ENCODE data around the gene HINT2.
A peak's percentile ranks its signal among the peaks of the same experiment; 100 is the strongest.

Gene HINT2

DNA sequence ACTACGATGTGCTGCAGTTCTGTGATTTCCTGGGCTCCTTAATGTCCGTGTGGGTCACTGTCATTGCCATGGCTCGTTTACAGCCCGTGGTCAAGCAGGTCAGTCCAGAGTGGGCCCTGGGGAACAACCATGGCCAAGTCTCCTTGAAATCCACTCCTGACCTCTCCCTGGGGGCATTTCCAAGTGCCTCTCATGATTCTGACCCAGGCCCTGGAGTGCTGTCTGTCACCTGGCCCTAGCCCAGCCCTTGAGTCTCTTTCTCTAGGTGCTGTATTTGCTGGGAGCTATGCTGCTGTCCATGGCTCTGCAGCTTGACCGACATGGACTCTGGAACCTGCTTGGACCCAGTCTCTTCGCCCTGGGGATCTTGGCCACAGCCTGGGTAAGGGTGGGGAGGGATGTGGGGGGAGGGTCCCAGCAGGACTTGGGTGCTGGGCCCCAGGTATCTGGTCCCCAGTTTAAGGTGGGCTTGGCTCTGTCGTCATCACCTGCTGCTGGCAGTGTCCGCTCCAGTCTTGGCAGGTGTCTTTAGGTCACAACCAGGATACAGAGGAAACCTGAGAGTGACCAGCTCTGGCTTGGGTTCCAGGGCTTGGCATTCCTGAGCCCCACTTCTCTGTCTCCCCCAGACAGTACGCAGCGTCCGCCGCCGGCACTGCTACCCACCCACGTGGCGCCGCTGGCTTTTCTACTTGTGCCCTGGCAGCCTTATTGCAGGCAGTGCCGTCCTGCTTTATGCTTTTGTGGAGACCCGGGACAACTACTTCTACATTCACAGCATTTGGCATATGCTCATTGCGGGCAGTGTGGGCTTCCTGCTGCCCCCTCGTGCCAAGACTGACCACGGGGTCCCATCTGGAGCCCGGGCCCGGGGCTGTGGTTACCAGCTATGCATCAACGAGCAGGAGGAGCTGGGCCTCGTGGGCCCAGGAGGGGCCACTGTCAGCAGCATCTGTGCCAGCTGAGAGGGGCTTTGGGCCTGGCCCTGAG lies 38.3 kb upstream of the HINT2 start:
- TF ChIP-seq, protein P1, sequence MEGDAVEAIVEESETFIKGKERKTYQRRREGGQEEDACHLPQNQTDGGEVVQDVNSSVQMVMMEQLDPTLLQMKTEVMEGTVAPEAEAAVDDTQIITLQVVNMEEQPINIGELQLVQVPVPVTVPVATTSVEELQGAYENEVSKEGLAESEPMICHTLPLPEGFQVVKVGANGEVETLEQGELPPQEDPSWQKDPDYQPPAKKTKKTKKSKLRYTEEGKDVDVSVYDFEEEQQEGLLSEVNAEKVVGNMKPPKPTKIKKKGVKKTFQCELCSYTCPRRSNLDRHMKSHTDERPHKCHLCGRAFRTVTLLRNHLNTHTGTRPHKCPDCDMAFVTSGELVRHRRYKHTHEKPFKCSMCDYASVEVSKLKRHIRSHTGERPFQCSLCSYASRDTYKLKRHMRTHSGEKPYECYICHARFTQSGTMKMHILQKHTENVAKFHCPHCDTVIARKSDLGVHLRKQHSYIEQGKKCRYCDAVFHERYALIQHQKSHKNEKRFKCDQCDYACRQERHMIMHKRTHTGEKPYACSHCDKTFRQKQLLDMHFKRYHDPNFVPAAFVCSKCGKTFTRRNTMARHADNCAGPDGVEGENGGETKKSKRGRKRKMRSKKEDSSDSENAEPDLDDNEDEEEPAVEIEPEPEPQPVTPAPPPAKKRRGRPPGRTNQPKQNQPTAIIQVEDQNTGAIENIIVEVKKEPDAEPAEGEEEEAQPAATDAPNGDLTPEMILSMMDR (IDR thresholded peaks at IDR 0.05; ENCODE audit: low read depth, low read length, missing control alignments), result no peak
- Histone ChIP-seq H3K36me3 (replicated peaks) (no peaks in the 10 kb centered on the region), H3K4me3 (ENCODE audit: low read depth, low read length) (no peak overlapping the region), H3K27ac (no peak overlapping the region), H3K27me3 (replicated peaks) (no peaks in the 10 kb centered on the region)
- in situ Hi-C loops (cut with HindIII; ENCODE audit: low pct_ligation_motif_present, low sequenced_read_pairs), result no loop called here
- DNase-seq, result no peak

DNA sequence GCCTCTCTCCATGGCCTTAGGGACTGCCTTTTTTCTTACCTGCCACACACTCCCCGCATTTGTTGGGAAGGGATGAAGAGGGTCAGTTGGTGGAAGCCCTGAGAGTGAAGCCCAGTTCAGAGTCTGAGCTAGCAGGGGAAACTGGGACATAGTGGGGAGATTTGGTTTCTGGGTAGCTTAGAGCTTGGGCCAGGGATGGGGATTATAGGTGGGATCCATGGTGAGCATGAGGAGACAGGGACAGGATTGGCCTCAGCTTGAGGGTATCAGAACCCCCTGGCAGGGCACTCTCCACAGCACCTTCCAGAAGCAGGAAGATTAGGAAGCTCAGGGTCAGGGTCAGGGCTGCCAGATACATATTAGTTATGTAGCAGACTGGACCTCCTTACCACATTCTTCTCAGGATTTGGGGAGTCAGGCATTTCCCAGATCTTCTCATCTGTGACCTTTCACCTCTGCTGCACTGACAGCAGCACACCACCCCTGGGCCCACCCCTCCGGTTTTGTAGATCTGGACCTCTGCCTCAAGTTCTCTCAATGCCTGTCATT lies 37.5 kb upstream of the HINT2 start:
- TF ChIP-seq, protein P1 (IDR thresholded peaks at IDR 0.05; ENCODE audit: low read depth, low read length, missing control alignments), result no peak
- in situ Hi-C loops (cut with HindIII; ENCODE audit: low pct_ligation_motif_present, low sequenced_read_pairs), result no loop called here
- Histone ChIP-seq H3K27me3 (replicated peaks) (no peaks in the 10 kb centered on the region), H3K4me3 (ENCODE audit: low read depth, low read length) (no peak overlapping the region), H3K27ac (no peak overlapping the region), H3K36me3 (replicated peaks) (no peaks in the 10 kb centered on the region)
- DNase-seq, result no peak

DNA sequence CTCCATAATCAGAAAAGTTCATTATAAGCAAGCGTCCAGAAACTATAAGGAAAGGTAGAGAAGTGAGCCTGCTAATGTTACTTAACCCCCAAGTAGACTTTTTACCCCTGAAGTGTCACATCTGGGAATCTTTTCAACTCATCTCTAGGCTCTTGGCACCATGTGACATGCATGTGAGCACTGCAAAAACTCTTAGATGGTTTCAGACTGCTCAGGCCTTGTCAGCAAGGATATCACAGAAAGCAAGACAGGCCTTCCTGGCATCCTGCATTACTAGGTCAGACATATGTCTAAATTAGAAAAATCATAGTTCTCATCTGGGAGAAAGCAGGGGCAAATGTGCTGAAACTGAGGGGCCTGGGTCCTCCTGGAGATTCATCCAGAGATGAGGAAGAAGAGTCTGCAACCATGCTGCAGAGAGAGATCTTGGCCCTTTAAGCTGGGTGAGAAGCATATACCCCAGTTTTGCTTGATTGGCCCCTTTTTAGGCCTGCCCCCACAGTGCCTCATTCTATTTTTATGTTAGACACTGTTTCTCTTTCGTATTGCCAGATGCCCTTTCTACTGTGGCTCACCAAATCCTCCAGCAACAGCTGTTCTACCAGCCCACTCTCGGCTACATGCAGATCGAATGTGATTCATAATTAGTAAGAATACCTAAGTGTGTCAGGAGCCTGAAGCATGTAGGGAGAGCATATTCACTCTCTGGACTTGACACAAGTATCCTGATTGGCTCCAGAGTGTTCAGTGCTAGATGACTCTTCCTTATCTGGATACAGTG lies 33.1 kb upstream of the HINT2 start:
- no peak overlapping the region for H3K4me3 ChIP-seq (ENCODE audit: low read depth, low read length)
- no peaks in the 10 kb centered on the region for H3K27me3 ChIP-seq (replicated peaks)
- no peaks in the 10 kb centered on the region for H3K36me3 ChIP-seq (replicated peaks)
- DNase-seq, result peak; percentile 74
- TF ChIP-seq, protein P1 (IDR thresholded peaks at IDR 0.05; ENCODE audit: low read depth, low read length, missing control alignments), result no peak
- H3K27ac ChIP-seq, result no peak overlapping the region
- in situ Hi-C loops (cut with HindIII; ENCODE audit: low pct_ligation_motif_present, low sequenced_read_pairs), result no loop called here

DNA sequence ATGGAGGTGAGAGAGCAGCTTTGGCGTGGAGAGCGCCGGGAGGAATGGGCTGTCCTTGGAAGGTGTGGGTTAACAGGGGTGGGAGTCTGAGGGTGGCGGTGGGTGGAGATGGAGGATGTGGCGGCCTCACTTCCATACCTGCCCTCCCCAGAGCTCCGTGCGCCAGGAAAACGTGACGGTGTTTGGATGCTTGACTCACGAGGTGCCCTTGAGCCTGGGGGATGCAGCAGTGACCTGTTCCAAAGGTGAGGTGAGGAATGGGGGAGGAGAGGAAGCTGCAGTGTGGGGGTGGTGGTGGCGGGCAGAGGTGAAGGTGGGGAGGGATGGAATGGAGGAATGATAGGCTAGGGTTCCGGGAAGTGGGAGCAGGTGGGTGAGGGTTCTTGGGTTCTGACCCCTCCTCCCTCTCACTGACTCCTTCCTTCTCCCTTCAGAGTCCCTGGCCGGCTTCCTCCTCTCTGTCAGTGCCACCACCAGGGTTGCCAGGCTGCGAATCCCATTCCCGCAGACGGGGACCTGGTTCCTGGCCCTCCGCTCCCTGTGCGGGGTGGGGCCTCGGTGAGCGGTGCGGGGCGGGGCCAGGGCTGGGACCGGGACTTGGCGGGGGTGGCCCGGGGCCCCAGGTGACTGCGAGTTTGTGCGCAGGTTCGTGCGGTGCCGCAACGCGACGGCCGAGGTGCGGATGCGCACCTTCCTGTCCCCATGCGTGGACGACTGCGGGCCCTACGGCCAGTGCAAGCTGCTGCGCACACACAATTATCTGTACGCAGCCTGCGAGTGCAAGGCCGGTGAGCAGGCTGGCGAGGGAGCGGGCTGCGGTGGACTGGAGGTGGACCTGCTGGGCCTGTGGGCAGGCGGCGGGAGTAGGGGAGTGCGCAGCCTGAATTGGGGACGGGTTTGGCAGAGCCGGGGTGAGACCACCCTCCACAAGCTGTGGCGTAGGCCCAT lies 31.3 kb upstream of the HINT2 start:
- TF ChIP-seq, protein P1 (IDR thresholded peaks at IDR 0.05; ENCODE audit: low read depth, low read length, missing control alignments), result no peak
- Histone ChIP-seq H3K27ac (no peak overlapping the region), H3K4me3 (ENCODE audit: low read depth, low read length) (no peak overlapping the region), H3K36me3 (replicated peaks) (no peaks in the 10 kb centered on the region), H3K27me3 (replicated peaks) (no peaks in the 10 kb centered on the region)
- in situ Hi-C loops (cut with HindIII; ENCODE audit: low pct_ligation_motif_present, low sequenced_read_pairs), result no loop called here
- no peak for DNase-seq

DNA sequence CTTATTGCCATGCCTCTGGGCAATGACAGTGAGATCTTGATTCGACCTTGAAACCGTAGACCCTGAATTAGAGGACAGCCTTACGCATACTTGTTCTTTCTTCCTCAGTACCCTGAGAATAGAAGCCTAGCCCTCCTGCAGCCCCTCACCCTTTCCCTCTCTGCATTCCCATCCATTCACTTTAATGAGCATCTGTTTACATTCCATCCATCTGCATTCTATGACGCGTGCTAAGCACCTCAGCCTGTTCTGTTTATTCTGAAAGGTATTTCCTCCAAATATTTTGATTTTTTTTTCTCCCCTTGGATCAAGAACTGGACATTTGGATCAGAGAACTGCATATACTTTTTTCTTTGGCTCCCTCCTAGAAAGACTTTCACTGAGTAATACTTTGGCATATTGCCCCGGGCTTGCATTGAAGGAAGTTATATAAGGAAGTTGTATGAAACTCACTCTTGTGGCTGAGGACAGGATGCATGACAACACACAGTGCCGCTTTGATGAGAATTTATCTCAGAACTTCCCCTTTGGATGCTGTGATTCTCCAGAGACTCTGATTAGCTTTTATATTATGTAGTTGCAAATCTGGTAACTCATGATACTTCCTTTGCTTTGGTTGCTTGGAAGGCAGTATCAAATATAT lies 29.9 kb upstream of the HINT2 start:
- Histone ChIP-seq H3K4me3 (ENCODE audit: low read depth, low read length) (no peak overlapping the region), H3K36me3 (replicated peaks) (no peaks in the 10 kb centered on the region), H3K27me3 (replicated peaks) (no peaks in the 10 kb centered on the region), H3K27ac (no peak overlapping the region)
- in situ Hi-C loops (cut with HindIII; ENCODE audit: low pct_ligation_motif_present, low sequenced_read_pairs), result no loop called here
- DNase-seq, result peak; percentile 86
- TF ChIP-seq, protein P1 (IDR thresholded peaks at IDR 0.05; ENCODE audit: low read depth, low read length, missing control alignments), result no peak
